Activated T-cell treated with anti-CD3 and anti-CD28 coated beads for 1 hour (primary cell): ENCODE measurements around the gene COMT.

ENCODE experiments used
- DNase-seq: peaks from one replicate; pipeline ENCODE4 v3.0.0-alpha.2; 2020; ENCODE audit warnings: low read depth

COMT gene

GRCh38 chr22:19982991-19983578, 41.5 kb downstream of the COMT start:
- no peak for DNase-seq

GRCh38 chr22:19983741-19984140, 42.2 kb downstream of the COMT start:
- DNase-seq: no peak

GRCh38 chr22:19984201-19984753, 42.7 kb downstream of the COMT start:
- no peak for DNase-seq

GRCh38 chr22:19984851-19985811, 43.6 kb downstream of the COMT start:
- no peak for DNase-seq

- DNase-seq: no peak
Observed at GRCh38 chr22:19986011-19986409, 44.4 kb downstream of the COMT start.

GRCh38 chr22:19986410-19987341, 45.1 kb downstream of the COMT start:
- DNase-seq: peak; percentile 48

GRCh38 chr22:19987394-19988306, 46.1 kb downstream of the COMT start:
- no peak for DNase-seq

- no peak for DNase-seq
Observed at GRCh38 chr22:19988331-19988808, 46.8 kb downstream of the COMT start.

GRCh38 chr22:19988965-19989724, 47.6 kb downstream of the COMT start:
- no peak for DNase-seq

- no peak for DNase-seq
Observed at GRCh38 chr22:19989725-19990067, 48.1 kb downstream of the COMT start.

GRCh38 chr22:19990188-19990587, 48.6 kb downstream of the COMT start:
- no peak for DNase-seq

- no peak for DNase-seq
Observed at GRCh38 chr22:19990609-19991394, 49.2 kb downstream of the COMT start.

- DNase-seq: no peak
Observed at GRCh38 chr22:19991395-19991644, 49.7 kb downstream of the COMT start.

- DNase-seq: no peak
Observed at GRCh38 chr22:19991645-19992451, 50.3 kb downstream of the COMT start.

GRCh38 chr22:19992481-19992911, 50.9 kb downstream of the COMT start:
- no peak for DNase-seq

- DNase-seq: no peak
Observed at GRCh38 chr22:19992921-19993355, 51.4 kb downstream of the COMT start.

GRCh38 chr22:19993926-19994325, 52.4 kb downstream of the COMT start:
- no peak for DNase-seq

- DNase-seq: no peak
Observed at GRCh38 chr22:19994851-19995610, 53.5 kb downstream of the COMT start.
